Measurements from ENCODE around the gene PIK3R2. TPM values are rescaled to one million over a fixed set of nuclear protein-coding genes. Genes with fewer than 3 reads are reported as not detected.

Gene PIK3R2
- total RNA-seq, 1 experiment from 2014 or later, result 42.8 TPM

GRCh38 chr19:18144906-18145305, 8.1 kb upstream of the PIK3R2 start:
- Histone ChIP-seq H3K56ac (ENCODE audit: insufficient read length, low read depth, low read length) (no peak overlapping the region), H4K8ac (replicated peaks; ENCODE audit: insufficient read length, low read depth, low read length) (no peak overlapping the region), H4K20me1 (ENCODE audit: control insufficient read depth, insufficient read depth, insufficient read length) (no peaks in the 10 kb centered on the region), H3K14ac (ENCODE audit: insufficient read depth, low read length) (no peak overlapping the region), H3K9me3 (ENCODE audit: control insufficient read depth, low read depth, low read length) (no peaks in the 10 kb centered on the region), H2BK12ac (ENCODE audit: insufficient read length, low read depth, low read length) (no peak overlapping the region), H3K23me2 (ENCODE audit: insufficient read length, low read depth, low read length, poor library complexity, severe bottlenecking) (no peaks in the 10 kb centered on the region), H4K91ac (ENCODE audit: insufficient read length, low read depth, low read length) (no peak overlapping the region), H3T11ph (ENCODE audit: low read length) (no peak overlapping the region), H3K4me1 (ENCODE audit: insufficient read depth, low read length) (no peaks in the 10 kb centered on the region), H3K27ac (ENCODE audit: insufficient read length, low read depth, low read length) (no peak overlapping the region), H2BK20ac (ENCODE audit: low read depth, low read length, poor library complexity, severe bottlenecking) (no peak overlapping the region), H2BK15ac (ENCODE audit: low read depth, low read length) (no peak overlapping the region), H2AK5ac (ENCODE audit: insufficient read length, low read length) (no peak overlapping the region), H3K4me2 (ENCODE audit: insufficient read depth, insufficient read length, low read length) (no peak overlapping the region), H3K79me2 (ENCODE audit: insufficient read depth, low read length) (no peaks in the 10 kb centered on the region), H3K9ac (ENCODE audit: extremely low read depth, insufficient read length, low read length) (no peak overlapping the region), H3K79me1 (ENCODE audit: insufficient read depth, low read depth, low read length, poor library complexity, severe bottlenecking) (no peaks in the 10 kb centered on the region), H2AFZ (ENCODE audit: low read length) (no peak overlapping the region), H2BK5ac (ENCODE audit: insufficient read length, low read length) (no peak overlapping the region), H2BK120ac (ENCODE audit: low read depth, low read length, poor library complexity, severe bottlenecking) (no peak overlapping the region), H4K5ac (ENCODE audit: insufficient read length, low read depth, low read length) (no peak overlapping the region), H3K23ac (ENCODE audit: insufficient read length, low read depth, low read length) (no peak overlapping the region), H3K4ac (ENCODE audit: low read depth, low read length) (no peak overlapping the region), H3K18ac (ENCODE audit: insufficient read length, low read depth, low read length) (no peak overlapping the region), H3K27me3 (ENCODE audit: insufficient read depth, low read length) (no peaks in the 10 kb centered on the region)
- Mint-ChIP-seq H3K36me3 (ENCODE audit: insufficient read depth in 1 of 3, low read depth in 3 of 3) (peaks cover 25 to 54% (median 49%) of the 10 kb centered on the region in 3 experiments), H3K4me3 (no peak overlapping the region; a peak in 1 of 5 replicates), H3K9me3 (peaks cover 0 to 4% of the 10 kb centered on the region in 2 experiments; a peak in 1 of 5 replicates), H3K27ac (no peak overlapping the region), H3K4me1 (peaks cover 0 to 3% of the 10 kb centered on the region in 2 experiments; a peak in 1 of 4 replicates), H3K27me3 (ENCODE audit: low read depth) (no peaks in the 10 kb centered on the region)
- no peak for TF ChIP-seq CTCF (conservative IDR thresholded peaks at IDR 0.05)
- WGBS (ENCODE audit: extremely low coverage, insufficient read length, low lambda C conversion rate), result no CpG with 5 or more reads among the region's 28 CpGs
- no peak for DNase-seq

All from H9 (cell line).